Suppressor macrophage treated with lipopolysaccharide for 1 hour (primary cell): ENCODE measurements around the gene EFCAB8.
"Not testable (repeated sequence)": the region's sequence is repeated elsewhere in the genome, so short reads cannot be mapped to it uniquely, and the experiment has no call there.

Experiments used
- DNase-seq, 3 donors: peaks; one replicate each; pipeline ENCODE4 v3.0.0-alpha.2; 2020 to 2022

EFCAB8 gene

DNA sequence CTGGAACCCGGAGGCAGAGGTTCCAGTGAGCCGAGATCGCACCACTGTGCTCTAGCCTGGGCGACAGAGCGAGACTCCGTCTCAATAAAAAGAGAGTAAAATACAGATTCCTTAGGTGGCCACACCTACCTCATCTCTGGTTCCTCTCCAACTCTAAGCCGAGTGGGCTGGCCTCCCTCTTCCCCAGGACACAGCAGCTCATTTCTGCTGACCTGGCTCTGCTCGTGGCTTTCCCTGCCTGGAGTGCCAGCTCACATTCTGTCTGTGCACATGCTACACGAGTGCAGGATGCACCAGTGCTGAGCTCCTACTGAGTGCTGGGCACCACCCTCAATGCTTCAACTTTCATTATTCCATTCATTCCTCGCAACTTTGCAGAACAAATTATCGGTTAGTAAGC lies 28.8 kb downstream of the EFCAB8 start:
- no peak for DNase-seq

DNA sequence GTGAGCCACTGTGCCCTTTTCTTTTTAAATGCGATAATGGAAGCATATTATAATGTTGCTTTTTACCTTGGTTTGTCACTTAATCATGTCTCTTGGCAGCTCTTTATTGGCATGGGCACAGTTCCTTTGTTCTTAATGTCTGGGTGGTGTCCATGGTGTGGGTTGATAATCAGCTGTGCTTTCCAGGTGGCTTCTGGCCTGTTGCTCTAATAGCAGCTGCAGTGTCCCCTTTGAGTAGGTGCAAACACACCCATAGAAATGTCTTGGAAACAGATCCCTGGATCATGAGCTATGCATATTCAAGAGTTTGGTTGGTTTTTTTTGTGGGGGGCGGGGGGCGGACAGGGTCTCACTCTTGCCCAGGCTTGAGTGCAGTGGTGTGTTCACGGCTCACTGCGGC lies 29.9 kb downstream of the EFCAB8 start:
- DNase-seq = no peak

DNA sequence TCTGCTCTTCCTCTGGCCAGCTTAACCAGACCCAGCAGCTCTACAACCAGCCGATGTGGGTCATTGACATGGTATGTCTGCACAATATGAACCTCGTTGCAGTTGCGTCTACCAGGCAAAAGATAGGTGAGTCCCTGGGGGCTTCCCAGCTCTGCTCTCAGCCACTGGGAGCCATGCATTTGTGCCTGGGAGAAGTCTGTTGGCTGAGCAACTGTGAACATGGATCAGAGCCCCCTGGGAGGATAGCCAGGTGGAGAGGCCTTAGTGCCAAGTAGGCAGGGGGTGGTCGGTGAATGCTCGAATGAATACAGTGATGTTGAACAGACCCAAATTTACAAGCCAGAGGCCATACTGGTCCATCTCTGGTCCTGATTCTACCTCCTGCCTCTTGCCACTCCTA lies 30.6 kb downstream of the EFCAB8 start:
- no peak for DNase-seq

DNA sequence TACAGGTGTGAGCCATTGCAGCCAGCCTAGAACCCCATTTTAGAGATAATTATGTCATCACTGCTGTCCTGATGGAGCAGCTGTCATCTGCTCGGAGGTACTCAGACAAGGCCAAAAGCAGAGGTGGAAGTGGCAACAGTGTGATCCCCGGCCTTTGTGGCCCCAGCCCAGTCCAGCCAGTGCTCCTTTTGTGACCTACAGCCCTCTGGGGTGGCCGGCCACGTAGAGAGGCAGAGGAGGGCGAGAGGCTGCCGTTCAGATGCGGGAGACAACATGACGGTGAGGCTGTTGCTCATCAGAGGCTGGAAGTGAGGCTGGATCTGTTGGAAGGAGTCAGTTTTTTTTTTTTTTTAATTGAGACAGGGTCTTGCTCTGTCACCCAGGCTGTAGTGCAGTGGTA lies 32.8 kb downstream of the EFCAB8 start:
- DNase-seq = no peak

DNA sequence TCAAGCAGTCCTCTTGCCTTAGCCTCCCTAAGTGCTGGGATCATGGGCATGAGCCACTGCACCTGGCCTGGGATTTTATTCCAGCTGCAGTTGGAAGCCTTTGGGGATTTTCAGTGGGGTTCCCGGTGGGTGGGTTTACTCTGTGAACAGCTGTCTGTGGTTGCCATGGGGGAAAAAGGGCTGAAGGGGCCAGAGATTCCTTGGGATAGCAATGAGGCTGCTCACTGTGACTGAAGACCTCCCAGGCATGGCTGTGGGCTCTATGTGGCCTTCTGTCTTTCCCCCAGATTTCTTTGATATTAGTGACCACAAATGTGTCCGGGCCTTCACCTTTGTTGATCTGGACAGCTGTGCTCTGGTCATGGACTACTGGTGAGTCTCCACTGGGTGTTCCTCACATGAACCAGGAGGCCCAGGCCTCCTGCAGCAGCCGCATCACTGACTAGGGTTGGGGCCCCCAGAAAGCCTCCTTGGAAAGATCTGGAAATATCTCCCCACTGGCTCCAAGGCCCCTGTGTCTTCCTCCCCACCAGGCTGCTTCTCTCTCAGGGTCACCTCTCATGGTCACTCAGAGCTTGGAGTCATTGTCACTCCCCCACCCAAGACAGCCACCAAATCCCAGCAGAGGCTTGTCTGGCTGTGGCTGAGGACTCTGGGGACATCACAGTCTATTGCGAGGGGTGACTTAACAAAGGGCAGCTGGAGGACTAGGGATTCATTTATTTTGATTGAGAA lies 33.4 kb downstream of the EFCAB8 start:
- DNase-seq = no peak

DNA sequence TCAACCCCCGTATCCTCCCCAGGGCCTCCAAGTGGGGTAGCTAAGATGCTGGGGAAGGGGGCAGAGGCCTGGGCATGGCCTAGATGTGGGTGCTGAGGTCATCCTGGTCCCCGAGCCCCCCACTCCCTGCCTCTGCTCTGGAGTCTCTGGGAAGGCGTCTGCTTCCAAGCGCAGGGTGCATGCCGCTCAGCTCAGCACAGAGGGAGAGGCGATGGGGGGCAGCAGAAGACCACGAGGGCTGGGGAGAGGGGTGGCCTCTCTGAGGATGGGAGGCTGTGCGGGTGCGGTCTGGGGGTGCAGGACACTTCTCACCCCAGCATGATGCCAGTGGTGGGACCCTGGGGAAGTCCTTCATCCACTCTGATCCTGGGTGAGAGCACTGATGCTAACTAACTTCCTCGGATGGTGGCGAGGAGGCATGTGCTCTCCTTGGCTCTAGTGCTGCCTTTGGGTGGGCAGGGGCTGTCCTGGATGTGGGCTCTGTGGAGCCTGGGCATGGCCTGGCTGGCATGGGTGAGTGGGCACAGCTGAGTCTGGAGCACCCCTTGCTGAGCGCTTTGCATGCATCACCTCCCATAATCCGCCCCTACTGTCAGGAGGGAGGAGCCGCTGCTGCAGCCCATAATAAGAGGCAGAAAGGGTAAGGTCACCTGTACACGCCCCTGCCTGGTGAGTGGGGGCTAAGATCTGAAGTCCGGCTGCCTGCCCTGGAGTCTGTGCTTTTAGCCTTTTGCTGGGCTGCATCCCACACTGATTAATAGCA lies 34.7 kb downstream of the EFCAB8 start:
- no peak for DNase-seq

DNA sequence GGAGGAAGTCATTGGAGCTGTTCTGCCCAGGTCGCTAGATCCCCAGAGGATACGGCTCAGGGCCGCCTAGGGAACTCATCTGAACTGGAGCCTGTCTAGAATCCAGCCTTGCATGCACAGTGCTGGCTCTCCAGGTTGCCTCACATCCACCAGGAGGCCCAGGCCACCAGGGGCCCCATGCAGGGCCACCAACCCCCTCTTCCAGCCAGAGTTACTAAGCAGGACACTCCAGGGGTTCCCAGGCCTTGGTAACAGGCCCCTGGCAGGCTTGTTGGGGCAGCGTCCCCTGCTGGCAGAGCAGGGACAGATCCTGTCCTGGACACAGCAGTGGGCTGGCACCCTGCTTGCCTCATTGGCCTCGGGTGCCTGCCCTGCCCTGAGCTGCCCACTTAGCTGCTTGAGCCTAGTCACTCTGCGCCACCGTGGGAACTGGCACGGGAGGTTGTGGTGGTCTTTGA lies 35.3 kb downstream of the EFCAB8 start:
- DNase-seq = peak; percentile 20 to 44 (median 31)

DNA sequence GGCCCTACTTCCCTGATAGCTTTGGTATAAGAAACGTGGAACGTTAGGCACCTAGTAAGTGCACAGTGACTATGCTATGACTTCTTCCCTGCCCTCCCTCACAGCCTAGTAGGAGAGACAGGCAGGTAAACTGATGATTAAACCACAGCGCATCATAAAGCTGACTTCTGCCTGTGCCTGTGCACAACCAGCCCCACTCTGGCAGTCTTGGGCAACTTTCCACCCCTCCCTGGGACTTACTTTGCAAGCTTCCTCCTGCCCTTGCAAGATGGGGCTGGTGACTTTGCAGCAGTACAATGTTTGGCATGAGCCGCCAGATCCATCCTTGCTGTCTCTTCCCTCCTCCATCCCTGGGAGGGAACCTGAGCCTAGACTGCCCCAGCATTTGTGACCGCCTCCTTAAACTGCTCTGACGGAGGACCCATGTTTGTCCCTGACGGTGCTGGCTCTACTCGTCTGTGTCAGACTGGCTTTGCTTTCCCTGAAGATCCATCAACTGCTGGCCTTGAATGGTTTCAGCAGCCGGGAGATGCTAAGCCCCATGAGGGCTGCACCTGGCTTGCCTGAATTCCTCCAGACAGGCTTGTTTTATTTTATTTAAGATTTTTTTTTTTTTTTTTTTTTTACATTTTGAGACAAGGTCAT lies 36.1 kb downstream of the EFCAB8 start:
- no peak for DNase-seq

DNA sequence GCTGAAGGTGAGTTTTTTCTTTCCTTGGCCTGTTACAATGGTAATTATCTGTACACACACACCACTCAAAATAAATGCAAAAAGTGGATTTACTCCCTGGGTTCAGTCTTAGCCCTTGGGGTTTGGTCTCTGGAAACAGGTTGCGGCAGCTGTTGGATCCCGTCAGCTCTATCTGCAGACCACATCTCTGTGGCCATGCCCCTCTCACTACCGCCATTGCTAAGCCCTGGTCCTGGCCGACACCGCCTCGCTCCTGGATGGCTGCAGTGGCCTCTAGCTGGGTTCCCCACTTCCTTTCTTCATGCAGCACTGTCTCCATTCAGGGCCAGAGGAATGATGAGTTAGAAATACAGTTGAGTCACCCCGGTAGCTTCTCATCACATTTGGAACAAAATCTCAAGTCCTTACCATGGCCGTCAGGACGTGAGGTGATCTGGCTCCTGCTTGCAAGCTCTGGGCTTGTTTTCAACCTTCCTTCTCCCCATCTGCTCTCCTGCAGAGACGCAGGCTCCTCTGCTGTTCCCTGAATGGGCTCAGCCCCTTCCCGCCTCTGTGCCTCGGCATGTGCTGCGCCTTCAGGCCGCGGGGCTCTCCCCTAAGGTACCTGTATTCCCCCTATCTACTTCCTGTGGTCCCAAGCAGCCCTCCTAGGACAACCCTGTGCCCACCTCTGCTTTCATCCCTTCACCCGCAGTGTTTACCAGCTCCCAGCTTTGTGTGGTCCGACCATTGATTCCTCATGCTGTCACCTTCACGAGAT lies 38.0 kb downstream of the EFCAB8 start:
- no peak for DNase-seq

DNA sequence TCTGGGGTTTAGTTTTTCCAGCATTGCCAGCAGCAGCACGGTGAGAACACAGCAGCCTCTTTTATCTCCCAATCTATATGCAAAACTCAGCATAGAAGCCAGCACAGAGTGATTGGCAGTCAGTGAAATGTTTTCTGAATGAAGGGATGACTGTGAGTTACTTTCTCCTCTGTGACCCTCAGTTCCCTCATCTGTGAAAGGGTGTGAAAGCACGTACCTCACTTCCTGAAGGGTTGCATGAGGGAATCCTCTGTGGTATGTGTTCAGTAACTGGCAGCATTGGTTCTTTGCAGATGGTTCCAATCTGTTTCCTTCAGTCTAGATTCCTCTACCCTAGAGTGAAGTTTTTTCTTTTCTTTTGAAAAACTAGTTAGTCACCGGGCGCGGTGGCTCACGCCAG lies 40.0 kb downstream of the EFCAB8 start:
- no peak for DNase-seq

DNA sequence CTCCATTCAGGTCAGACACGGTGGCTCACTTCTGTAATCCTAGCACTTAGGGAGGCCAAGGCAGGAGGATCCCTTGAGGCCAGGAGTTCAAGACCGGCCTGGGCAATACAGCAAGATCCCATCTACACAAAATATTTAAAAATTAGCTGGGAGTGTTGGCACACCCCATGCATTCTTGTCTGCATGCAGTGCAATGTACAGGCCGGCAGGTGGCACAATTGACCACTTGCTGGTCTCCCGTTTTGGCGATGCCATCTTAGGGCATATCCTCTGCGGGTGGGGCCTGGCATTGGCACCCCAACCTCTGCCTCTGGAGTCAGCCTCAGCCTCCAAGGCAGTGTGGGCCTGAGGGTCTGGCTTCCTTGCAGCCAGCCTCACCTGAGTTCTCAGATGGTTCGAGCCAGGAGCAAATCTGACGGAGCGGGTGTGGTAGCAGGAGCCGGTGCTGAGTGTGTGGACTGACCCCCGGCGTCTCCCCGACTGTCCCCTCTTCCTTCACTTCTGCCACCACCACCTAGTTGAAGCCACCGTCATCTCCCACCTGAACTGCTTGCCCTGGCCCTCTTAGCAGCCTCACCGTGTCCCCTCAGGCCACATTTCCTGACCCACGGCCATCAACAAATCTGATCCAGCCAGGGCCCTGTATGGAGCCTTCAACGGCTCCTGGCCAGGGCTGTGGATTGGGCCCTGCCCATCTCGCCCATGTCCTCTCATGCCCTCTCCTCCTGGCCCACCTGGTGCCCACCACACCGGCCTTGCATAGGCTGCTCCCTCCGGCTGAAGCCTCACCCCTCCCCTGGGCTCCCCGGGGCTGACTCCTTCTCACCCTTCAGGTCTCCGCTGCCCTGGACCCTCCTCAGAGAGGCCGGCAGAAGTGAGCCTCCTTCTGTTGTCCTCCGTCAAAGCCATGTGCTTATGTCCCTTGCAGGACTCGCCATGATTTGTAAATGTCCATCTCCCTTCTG lies 44.0 kb downstream of the EFCAB8 start:
- peak; percentile 65 to 82 (median 78) for DNase-seq

DNA sequence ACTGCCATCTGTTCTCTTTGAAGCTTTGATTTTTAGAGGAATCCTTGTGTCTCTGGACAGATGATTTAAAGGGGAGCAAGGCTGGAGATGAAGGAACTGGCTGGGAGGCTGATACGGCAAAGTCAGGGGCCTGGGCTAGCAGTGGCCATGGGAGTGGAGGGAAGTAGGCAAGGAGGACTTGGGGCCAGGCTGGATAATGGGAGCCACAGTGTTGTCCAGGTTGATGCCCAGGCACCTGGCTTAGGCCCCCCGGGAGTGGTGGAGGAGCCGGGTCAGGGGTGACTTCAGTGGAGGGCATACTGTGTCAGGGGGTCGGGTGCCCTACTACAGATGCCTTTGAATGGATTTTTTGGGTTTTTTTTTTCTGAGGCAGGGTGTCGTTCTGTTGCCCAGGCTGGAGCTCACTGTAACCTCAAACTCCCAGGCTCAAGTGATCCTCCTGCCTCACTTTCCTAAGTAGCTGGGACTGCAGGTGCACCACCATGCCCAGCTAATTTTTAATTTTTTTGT lies 45.0 kb downstream of the EFCAB8 start:
- DNase-seq = no peak

DNA sequence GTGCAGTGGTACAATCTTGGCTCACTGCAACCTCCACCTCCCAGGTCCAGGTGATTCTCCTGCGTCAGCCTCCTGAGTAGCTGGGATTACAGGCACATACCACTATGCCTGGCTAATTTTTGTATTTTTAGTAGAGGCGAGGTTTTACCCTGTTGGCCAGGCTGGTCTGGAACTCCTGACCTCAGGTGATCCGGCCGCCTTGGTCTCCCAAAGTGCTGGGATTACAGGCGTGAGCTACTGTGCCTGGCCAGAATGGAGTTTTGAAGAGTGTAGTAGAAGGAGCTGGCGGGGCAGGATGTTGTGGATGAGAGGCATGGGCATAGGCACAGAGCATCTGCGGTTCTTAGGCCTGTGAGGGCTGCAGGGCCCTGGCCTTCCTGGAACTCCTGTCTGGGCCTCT lies 46.0 kb downstream of the EFCAB8 start:
- not testable (repeated sequence) for DNase-seq

DNA sequence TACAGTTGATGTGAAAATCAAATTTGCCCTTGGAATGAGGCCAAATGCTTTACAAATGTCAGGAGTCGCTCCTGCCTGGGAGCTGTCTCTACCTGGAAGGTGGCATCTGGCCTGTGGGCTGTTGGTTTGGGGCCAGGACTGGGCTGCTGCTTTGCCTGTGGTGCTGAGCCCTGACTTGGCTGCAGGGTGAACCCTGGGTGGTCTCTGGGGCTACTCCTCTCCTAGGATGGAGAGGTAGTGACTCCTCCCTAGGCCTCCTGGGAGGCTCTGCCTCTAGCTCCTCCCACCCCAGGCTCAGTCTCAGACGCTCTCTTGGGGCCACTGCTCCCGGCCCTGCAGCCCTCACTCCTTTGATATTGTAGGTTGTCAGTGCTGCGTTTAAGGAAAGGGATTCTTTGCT lies 47.5 kb downstream of the EFCAB8 start:
- no peak for DNase-seq

DNA sequence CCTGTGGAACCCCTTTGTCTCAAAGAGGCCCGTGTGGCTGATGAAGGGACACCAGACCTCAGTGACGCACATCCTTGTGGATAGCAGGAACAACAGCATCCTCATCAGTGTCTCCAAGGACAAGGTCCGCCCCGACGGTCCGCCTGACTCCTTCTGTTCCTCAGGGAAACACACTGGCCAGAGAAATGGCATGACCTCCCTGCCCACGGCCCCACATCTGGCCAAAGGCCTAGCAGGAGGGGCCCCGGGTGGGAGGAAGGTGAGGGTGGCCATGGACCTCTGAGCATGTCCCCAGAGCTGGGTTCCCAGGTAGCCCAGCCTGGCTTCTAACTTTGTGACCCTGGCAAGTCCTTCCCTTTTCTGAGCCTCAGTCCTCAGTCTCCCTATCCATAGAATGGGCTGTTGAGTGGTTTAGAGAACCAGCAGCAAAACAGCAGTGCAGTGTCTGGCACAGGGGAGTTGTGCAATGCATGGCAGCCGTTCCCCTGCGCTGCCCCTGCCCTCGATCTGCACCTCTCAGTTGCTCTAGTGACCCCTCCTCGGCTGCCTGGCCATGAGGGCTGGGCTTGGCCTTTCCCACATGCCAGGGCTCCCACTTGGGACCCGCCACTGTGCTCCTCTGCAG lies 48.3 kb downstream of the EFCAB8 start:
- no peak for DNase-seq

DNA sequence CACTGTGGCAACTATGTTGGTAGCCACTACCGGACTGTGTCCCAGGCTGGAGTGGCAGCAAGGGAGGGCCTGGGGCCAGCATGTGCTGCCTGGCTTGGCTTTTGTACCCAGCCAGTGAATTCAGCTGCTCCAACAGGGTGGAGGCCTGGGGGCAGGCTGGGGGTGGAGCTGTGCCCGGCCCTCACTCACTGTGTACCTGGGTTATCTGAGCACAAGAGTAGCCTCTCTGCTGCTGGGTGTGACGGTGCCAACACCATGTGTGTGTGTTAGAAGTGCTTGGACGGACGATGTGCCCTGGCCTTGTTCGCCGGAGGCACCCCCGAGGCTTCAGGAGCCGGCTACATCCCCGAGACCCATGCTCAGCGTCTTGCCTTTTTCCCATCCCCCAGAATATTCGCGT lies 49.2 kb downstream of the EFCAB8 start:
- no peak for DNase-seq

DNA sequence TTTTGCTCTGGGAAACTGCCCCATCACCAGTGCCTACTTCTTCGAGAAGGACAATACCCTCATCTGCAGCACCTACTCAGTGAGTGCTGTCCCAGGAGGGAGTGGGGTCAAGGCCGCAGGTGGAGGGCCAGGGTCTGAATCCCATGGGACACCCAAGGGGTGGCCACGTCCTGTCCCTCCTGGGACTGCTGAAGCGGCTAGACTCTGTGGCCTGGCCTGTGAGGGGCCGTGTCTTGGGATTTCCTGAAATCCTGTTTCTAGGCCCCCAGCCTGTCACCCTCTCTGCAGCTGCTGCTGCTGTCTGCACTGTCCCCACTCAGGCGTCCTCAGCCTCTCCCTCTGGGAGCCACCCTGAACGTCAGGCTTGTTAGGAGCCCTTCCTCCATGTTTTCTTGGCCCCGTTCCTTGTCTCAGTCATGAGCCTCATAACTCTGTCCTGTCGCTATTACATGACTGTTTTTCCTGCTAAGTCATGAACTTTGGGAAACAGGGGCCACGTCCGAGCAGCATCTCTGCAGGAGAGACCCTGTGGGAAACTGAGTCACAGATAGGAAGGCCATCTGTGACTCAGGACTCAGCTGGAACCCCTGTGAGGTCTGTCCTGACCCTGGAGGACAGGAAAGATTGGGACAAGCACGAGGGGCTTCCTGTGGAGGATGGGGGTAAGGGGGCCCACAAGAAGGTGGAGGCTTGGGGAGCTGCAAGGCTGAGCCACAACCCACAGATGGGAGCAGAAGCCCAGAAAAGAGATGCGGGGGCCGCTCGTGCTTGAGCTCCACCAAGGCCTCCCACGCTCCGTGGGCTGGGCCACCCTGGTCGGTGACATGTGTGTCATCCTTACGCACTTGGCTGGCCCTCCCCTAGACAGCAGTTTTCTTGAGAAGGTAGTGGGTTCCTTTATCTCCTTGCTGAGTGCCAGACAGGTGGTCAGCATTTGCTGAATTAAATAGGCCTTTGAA lies 49.9 kb downstream of the EFCAB8 start:
- DNase-seq = no peak

DNA sequence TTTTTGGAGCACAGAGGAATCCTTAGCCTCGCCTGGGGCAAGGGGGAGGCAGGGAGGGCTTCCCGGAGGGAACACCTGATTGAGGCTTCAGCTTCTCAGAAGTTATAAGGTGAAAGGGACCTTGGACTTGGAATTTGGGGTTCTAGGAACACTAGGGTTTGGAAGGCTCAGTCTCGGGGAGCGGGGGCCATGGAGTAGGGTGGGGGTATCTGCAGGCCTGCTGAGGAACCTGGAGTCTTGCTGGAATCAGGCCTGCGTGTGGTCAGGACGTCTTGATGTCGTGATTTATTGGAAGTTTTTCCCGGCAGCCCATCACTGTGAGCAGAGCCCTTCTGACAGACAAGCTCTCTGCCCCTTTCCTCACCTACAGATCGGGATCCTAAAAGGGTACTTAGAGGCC lies 50.7 kb downstream of the EFCAB8 start:
- DNase-seq = no peak

DNA sequence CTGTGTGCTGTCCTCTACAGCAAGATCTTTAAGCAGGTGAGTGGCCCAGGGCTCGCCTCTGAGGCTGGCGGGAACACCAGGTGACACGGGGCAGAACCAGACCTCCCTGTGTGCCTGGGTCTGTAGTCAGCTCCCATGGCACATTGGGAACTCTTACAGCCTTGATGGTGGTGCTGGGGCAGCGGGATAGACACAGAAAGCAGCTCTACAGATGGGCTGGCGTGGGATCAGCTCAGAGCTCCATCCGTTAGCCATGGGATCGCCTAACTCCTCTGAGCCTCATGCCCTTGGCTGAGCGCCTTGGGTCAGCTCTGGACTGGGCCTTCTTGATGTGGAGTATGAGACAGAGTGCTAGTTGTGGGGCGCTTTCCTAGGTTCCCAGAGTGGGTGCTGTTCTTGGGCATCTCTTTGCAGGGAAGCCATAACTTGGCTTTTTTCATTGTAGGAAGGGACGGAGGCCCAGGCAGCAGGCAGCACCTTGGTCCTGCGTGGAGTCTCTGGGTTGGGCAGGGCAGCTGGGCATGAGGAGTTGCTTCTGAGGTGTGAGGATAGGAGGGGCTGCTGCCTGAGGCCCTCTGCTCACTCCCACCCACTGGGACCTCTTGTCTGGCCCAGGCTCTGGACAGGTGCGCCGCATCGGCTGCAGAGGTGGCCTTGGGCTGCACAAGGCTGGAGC lies 51.3 kb downstream of the EFCAB8 start:
- no peak for DNase-seq
